Measurements from ENCODE around the gene JAKMIP1.

The JAKMIP1 gene

GRCh38 chr4:6137747-6138135 is 62.6 kb downstream of the JAKMIP1 start:
- no peaks in the 10 kb centered on the region for H3K79me2 ChIP-seq (ENCODE audit: control insufficient read depth, low read length)
- no peaks in the 10 kb centered on the region for H3K9me3 ChIP-seq (ENCODE audit: control insufficient read depth, insufficient read depth, low read length)
- H3K4me1 ChIP-seq (ENCODE audit: control insufficient read depth, low read length), result no peaks in the 10 kb centered on the region
- no peaks in the 10 kb centered on the region for H3K27me3 ChIP-seq (ENCODE audit: control insufficient read depth, low read length)
- no peak for TF ChIP-seq EZH2phosphoT487 (IDR thresholded peaks at IDR 0.05; ENCODE audit: borderline replicate concordance, low read length)
- no peak for TF ChIP-seq CTCF (IDR thresholded peaks at IDR 0.05; ENCODE audit: low read depth, low read length, poor library complexity, severe bottlenecking)
- H3K9me2 ChIP-seq (replicated peaks; ENCODE audit: control insufficient read depth, low read length), result no peaks in the 10 kb centered on the region
- H3K4me3 ChIP-seq (ENCODE audit: low read length), result no peak overlapping the region
- H3K27ac ChIP-seq (ENCODE audit: low read depth, low read length), result no peak overlapping the region
- no peaks in the 10 kb centered on the region for H3K36me3 ChIP-seq (ENCODE audit: control insufficient read depth, low read length)
- H3K4me2 ChIP-seq (ENCODE audit: low read length), result no peak overlapping the region
- H4K20me1 ChIP-seq (ENCODE audit: control insufficient read depth, insufficient read depth, low read depth, low read length), result no peaks in the 10 kb centered on the region
- no peaks in the 10 kb centered on the region for H3F3A ChIP-seq (ENCODE audit: control insufficient read depth, insufficient read depth)

- H3K79me2 ChIP-seq (ENCODE audit: control insufficient read depth, low read length), result no peaks in the 10 kb centered on the region
- no peak overlapping the region for H3K27ac ChIP-seq (ENCODE audit: low read depth, low read length)
- no peaks in the 10 kb centered on the region for H4K20me1 ChIP-seq (ENCODE audit: control insufficient read depth, insufficient read depth, low read depth, low read length)
- no peaks in the 10 kb centered on the region for H3K4me1 ChIP-seq (ENCODE audit: control insufficient read depth, low read length)
- H3K4me2 ChIP-seq (ENCODE audit: low read length), result no peak overlapping the region
- TF ChIP-seq EZH2phosphoT487 (IDR thresholded peaks at IDR 0.05; ENCODE audit: borderline replicate concordance, low read length), result no peak
- TF ChIP-seq CTCF (IDR thresholded peaks at IDR 0.05; ENCODE audit: low read depth, low read length, poor library complexity, severe bottlenecking), result no peak
- no peak overlapping the region for H3K4me3 ChIP-seq (ENCODE audit: low read length)
- no peaks in the 10 kb centered on the region for H3K9me3 ChIP-seq (ENCODE audit: control insufficient read depth, insufficient read depth, low read length)
- no peaks in the 10 kb centered on the region for H3F3A ChIP-seq (ENCODE audit: control insufficient read depth, insufficient read depth)
- H3K9me2 ChIP-seq (replicated peaks; ENCODE audit: control insufficient read depth, low read length), result no peaks in the 10 kb centered on the region
- no peaks in the 10 kb centered on the region for H3K27me3 ChIP-seq (ENCODE audit: control insufficient read depth, low read length)
- H3K36me3 ChIP-seq (ENCODE audit: control insufficient read depth, low read length), result no peaks in the 10 kb centered on the region
Measured at GRCh38 chr4:6137027-6137746, 63.2 kb downstream of the JAKMIP1 start.

- no peaks in the 10 kb centered on the region for H3K27me3 ChIP-seq (ENCODE audit: control insufficient read depth, low read length)
Measured at GRCh38 chr4:6134612-6135220, 65.6 kb downstream of the JAKMIP1 start.

More at GRCh38 chr4:6134612-6135220, 65.6 kb downstream of the JAKMIP1 start:
- H4K20me1 ChIP-seq (ENCODE audit: control insufficient read depth, insufficient read depth, low read depth, low read length), result no peaks in the 10 kb centered on the region
- no peaks in the 10 kb centered on the region for H3K36me3 ChIP-seq (ENCODE audit: control insufficient read depth, low read length)
- no peaks in the 10 kb centered on the region for H3F3A ChIP-seq (ENCODE audit: control insufficient read depth, insufficient read depth)
- TF ChIP-seq EZH2phosphoT487 (IDR thresholded peaks at IDR 0.05; ENCODE audit: borderline replicate concordance, low read length) (no peak), CTCF (IDR thresholded peaks at IDR 0.05; ENCODE audit: low read depth, low read length, poor library complexity, severe bottlenecking) (peak; percentile 70)
- no peak overlapping the region for H3K4me3 ChIP-seq (ENCODE audit: low read length)
- H3K4me2 ChIP-seq (ENCODE audit: low read length), result no peak overlapping the region
- H3K79me2 ChIP-seq (ENCODE audit: control insufficient read depth, low read length), result no peaks in the 10 kb centered on the region
- H3K27ac ChIP-seq (ENCODE audit: low read depth, low read length), result no peak overlapping the region
- H3K4me1 ChIP-seq (ENCODE audit: control insufficient read depth, low read length), result no peaks in the 10 kb centered on the region
- no peaks in the 10 kb centered on the region for H3K9me2 ChIP-seq (replicated peaks; ENCODE audit: control insufficient read depth, low read length)
- no peaks in the 10 kb centered on the region for H3K9me3 ChIP-seq (ENCODE audit: control insufficient read depth, insufficient read depth, low read length)
